Measurements from ENCODE around the gene GNAI2.
A peak's percentile ranks its signal among the peaks of the same experiment; 100 is the strongest.

GNAI2 gene

DNA sequence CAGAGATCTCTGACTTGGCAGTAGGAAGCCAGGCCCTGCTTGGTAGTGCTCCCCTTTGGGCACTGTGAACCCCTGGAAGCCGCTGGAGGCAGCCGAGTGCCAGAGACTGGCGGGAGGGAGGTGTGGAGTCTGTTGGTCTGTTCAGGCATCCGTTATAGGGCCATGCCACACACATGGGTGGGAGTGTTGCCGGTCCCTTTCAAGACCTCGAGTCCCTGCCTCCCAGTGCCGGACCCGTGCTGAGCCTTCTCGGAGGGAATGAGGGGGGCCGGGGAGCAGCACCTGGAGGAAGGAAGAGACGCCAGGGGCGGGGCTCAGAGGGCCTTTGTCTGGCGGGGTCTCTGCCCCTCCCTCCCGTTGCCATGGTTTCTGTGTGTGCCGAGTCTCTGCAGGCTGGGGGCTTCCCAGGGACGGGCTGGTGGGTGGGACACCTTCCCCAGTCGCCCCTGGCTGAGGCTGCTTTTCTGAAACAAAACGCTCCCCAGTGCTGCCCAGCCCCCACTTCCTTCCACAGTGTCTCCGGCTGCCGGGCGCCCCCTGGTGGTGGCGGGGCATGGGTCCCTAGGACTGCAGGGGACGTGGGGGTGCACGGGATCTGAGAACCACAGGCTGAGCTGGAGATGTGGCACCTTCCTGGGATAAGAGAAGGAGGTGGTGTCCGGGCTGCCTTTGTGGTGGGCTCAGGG, 10.0 kb downstream of the GNAI2 start:
- Histone ChIP-seq H3K27me3 (ENCODE audit: insufficient read depth, low read length) (no peaks in the 10 kb centered on the region), H3K36me3 (ENCODE audit: insufficient read depth, low read length) (peaks cover 29% of the 10 kb centered on the region), H3K9me3 (ENCODE audit: low read length) (no peaks in the 10 kb centered on the region), H3K4me1 (ENCODE audit: insufficient read depth, low read length) (peaks cover 48% of the 10 kb centered on the region), H2AFZ (ENCODE audit: low read depth, low read length) (no peak overlapping the region), H3K4me3 (ENCODE audit: low read length) (no peak overlapping the region)

DNA sequence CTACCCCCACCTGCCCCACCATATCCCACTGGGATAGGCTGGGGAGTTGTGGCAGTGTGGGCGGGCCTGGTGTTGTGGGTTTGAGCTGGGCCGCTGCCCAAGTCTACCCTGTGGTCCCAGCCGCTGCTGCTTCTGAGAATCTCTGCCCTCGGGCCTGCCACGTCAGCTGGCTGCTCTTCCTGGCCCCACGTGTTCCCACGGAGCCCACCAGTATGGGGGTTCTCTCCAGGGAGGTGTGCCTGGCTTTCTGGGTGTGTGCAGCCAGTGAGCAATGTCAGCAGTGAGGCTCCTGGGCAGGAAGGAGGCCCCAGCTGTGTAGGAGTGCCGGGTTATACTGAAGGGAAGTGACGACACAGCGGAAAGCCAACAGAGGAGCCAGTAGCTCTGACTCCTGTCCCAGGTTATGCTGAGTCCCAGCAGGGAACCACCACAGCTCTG, 10.5 kb downstream of the GNAI2 start:
- peak overlapping the region; percentile 3 for H3K4me3 ChIP-seq (ENCODE audit: low read length)
- H3K27me3 ChIP-seq (ENCODE audit: insufficient read depth, low read length), result no peaks in the 10 kb centered on the region
- H3K36me3 ChIP-seq (ENCODE audit: insufficient read depth, low read length), result peaks cover 35% of the 10 kb centered on the region
- no peaks in the 10 kb centered on the region for H3K9me3 ChIP-seq (ENCODE audit: low read length)
- H2AFZ ChIP-seq (ENCODE audit: low read depth, low read length), result no peak overlapping the region
- H3K4me1 ChIP-seq (ENCODE audit: insufficient read depth, low read length), result peaks cover 42% of the 10 kb centered on the region

DNA sequence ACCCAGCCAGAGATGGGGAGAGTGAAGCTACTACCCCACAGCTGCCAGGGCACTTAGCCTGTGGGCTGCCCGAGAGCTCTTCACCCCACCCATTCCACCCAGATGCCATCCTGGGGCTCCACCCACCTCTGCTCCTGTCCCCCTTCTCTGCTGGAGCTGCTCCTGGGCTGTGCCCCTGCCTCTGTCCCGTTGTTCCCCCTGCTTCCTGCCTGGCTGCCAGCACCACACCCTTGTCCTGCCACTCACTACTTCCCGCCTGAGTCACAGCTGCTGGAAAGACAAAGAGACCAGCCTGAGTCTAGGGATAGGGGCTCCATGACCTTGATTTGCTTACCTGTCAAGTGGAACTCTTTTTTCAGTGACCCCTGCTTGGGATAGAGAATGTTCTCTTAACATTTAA, 12.4 kb downstream of the GNAI2 start:
- peaks cover 46% of the 10 kb centered on the region for H3K36me3 ChIP-seq (ENCODE audit: insufficient read depth, low read length)
- H3K9me3 ChIP-seq (ENCODE audit: low read length), result no peaks in the 10 kb centered on the region
- H3K27me3 ChIP-seq (ENCODE audit: insufficient read depth, low read length), result no peaks in the 10 kb centered on the region
- peaks cover 27% of the 10 kb centered on the region for H3K4me1 ChIP-seq (ENCODE audit: insufficient read depth, low read length)
- H2AFZ ChIP-seq (ENCODE audit: low read depth, low read length), result no peak overlapping the region
- no peak overlapping the region for H3K4me3 ChIP-seq (ENCODE audit: low read length)

DNA sequence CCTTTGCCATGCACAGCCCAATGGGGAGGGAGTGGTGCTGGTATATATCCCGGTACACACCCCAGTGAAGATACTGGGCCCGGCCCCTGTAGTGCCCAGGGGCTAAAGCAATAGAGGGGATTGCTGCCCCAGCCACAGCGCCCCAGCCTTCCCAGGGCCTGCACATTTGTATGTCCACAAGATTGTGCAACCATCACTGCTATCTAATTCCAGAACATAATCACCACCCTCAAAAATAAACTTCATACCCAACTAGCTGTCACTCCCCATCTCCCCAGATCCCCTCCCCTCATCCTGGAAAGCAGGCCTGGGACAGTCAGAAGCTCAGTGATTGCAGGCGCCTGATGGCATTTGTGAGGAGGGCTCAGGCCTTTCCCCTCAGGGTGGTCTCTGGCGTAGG, 13.5 kb downstream of the GNAI2 start:
- Histone ChIP-seq H3K27me3 (ENCODE audit: insufficient read depth, low read length) (no peaks in the 10 kb centered on the region), H3K4me1 (ENCODE audit: insufficient read depth, low read length) (peaks cover 27% of the 10 kb centered on the region), H3K36me3 (ENCODE audit: insufficient read depth, low read length) (peaks cover 52% of the 10 kb centered on the region), H3K9me3 (ENCODE audit: low read length) (no peaks in the 10 kb centered on the region), H2AFZ (ENCODE audit: low read depth, low read length) (no peak overlapping the region), H3K4me3 (ENCODE audit: low read length) (no peak overlapping the region)

DNA sequence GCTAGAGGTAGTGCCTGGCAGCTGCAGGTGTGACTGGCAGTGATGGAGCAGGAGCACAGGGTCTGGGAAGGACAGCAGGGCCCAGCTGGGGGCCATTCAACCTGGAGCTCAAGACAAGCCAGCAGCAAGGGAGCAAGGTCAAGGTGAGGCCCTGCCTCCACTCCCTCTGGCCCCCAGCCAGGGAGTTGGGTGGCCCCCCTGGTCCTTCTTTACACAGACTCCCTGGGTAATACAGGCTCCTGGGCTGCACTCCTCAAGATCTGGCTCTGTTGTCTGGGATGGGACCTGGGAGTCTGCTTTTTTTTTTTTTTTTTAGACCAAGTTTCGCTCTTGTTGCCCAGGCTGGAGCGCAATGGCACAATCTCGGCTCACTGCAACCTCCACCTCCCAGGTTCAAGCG, 14.5 kb downstream of the GNAI2 start:
- H3K27me3 ChIP-seq (ENCODE audit: insufficient read depth, low read length), result no peaks in the 10 kb centered on the region
- H2AFZ ChIP-seq (ENCODE audit: low read depth, low read length), result no peak overlapping the region
- no peaks in the 10 kb centered on the region for H3K9me3 ChIP-seq (ENCODE audit: low read length)
- H3K4me3 ChIP-seq (ENCODE audit: low read length), result no peak overlapping the region
- H3K4me1 ChIP-seq (ENCODE audit: insufficient read depth, low read length), result peaks cover 23% of the 10 kb centered on the region
- peaks cover 61% of the 10 kb centered on the region for H3K36me3 ChIP-seq (ENCODE audit: insufficient read depth, low read length)

DNA sequence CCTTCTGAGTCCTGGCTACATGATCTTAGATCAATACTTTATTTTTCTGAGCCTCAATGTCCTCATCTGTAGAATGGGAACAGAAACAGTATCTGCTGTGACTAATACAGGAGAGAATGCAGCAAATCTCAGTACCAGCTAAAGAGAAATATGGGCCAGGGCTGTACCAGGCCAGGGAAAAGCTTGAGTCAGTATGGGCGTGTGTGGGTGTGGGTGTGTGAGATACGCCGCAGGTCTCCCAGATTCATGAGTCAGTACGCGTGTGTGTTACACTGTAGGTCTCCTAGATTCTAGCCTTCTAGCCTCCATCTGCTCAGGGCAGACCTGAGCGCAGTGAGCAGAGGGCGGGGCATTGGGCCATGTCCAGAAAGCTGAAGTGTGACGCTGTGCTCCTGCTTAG, 15.2 kb downstream of the GNAI2 start:
- Histone ChIP-seq H3K4me1 (ENCODE audit: insufficient read depth, low read length) (peaks cover 16% of the 10 kb centered on the region), H3K4me3 (ENCODE audit: low read length) (no peak overlapping the region), H3K9me3 (ENCODE audit: low read length) (no peaks in the 10 kb centered on the region), H2AFZ (ENCODE audit: low read depth, low read length) (no peak overlapping the region), H3K27me3 (ENCODE audit: insufficient read depth, low read length) (no peaks in the 10 kb centered on the region), H3K36me3 (ENCODE audit: insufficient read depth, low read length) (peaks cover 64% of the 10 kb centered on the region)

DNA sequence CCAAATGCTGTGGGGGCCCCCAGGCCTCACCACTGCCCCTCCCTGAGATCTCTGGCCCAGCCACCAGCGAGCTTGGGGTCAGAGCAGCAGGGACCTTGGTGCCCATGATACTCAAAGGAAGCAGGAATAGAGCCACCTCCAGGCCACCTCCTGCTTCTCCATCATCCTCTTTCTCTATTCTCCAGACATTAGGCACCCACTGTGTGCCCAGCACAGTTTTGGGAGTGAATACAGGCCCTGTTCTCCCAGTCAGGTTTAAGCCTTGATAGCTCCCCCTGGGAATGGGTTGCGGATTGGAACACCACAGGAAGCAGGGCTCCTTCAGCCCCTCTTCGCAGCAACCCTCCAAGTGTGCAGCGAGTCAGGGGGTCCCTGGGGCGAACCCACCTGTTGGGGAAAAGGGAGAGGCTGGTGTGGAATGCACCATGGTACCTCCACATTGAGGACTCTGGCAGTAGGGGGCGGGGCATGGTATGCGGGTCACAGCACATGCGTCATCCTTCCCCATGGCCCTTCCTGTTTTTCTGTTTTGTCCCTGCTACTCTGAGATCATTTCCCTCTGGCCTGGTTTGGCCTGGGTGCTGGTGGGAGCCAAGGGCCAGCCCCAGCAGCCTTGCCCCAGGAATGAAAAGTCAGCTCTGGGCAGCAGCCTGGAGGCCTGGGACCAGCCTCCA, 18.7 kb downstream of the GNAI2 start:
- H2AFZ ChIP-seq (ENCODE audit: low read depth, low read length), result no peak overlapping the region
- no peak overlapping the region for H3K4me3 ChIP-seq (ENCODE audit: low read length)
- no peaks in the 10 kb centered on the region for H3K9me3 ChIP-seq (ENCODE audit: low read length)
- peaks cover 27% of the 10 kb centered on the region for H3K4me1 ChIP-seq (ENCODE audit: insufficient read depth, low read length)
- no peaks in the 10 kb centered on the region for H3K27me3 ChIP-seq (ENCODE audit: insufficient read depth, low read length)
- peaks cover 73% of the 10 kb centered on the region for H3K36me3 ChIP-seq (ENCODE audit: insufficient read depth, low read length)

DNA sequence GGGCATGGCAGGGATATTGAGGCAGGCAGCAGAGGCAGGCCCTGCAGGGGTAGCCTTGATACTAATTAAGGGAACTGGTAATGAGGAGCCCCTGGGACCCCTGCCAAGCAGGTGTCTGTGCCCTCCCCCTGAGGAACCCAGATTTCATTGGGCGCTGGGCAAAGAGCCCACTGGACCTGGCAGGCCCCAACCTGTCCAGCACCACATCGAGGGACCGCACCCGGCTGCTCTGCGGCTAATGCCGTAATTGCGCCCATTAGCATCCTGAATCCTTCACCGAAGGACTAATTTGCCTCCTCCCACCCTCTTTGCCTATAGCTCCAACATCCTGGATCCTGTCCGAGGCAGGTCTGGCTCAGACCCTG, 19.2 kb downstream of the GNAI2 start:
- H3K27me3 ChIP-seq (ENCODE audit: insufficient read depth, low read length), result no peaks in the 10 kb centered on the region
- no peaks in the 10 kb centered on the region for H3K9me3 ChIP-seq (ENCODE audit: low read length)
- H3K36me3 ChIP-seq (ENCODE audit: insufficient read depth, low read length), result peaks cover 68% of the 10 kb centered on the region
- H3K4me3 ChIP-seq (ENCODE audit: low read length), result no peak overlapping the region
- peaks cover 28% of the 10 kb centered on the region for H3K4me1 ChIP-seq (ENCODE audit: insufficient read depth, low read length)
- no peak overlapping the region for H2AFZ ChIP-seq (ENCODE audit: low read depth, low read length)

DNA sequence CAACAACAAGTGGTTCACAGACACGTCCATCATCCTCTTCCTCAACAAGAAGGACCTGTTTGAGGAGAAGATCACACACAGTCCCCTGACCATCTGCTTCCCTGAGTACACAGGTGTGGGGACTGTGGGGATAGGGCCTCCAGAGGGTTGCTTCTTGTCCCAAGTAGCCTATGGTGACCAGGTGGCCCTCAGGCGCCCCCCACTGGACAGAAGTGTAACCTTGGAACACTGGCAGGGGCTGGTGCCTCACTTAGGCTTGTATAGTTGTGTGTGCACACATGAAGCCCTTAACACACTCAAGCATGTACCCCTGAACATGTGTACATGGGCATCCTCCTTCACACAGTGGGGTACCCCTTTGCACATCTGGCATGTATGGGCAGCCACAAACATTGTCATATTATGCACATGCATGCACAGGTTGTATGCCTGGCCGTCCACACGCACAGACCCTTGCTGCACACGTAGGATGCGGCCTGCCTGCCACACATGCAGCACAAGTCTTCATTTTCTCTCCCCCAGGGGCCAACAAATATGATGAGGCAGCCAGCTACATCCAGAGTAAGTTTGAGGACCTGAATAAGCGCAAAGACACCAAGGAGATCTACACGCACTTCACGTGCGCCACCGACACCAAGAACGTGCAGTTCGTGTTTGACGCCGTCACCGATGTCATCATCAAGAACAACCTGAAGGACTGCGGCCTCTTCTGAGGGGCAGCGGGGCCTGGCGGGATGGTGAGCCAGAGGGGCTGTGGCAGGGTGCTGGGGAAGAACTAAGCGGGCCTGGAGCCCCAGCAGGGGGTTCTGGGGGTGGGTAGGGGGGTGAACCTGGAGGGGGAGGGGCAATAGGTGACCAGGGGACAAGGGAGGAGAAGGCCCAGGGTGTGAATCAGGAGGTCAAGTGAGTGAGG, 21.2 kb downstream of the GNAI2 start:
- Histone ChIP-seq H3K27me3 (ENCODE audit: insufficient read depth, low read length) (no peaks in the 10 kb centered on the region), H3K4me1 (ENCODE audit: insufficient read depth, low read length) (peaks cover 41% of the 10 kb centered on the region), H3K36me3 (ENCODE audit: insufficient read depth, low read length) (peaks cover 53% of the 10 kb centered on the region), H3K4me3 (ENCODE audit: low read length) (no peak overlapping the region), H3K9me3 (ENCODE audit: low read length) (no peaks in the 10 kb centered on the region), H2AFZ (ENCODE audit: low read depth, low read length) (no peak overlapping the region)

DNA sequence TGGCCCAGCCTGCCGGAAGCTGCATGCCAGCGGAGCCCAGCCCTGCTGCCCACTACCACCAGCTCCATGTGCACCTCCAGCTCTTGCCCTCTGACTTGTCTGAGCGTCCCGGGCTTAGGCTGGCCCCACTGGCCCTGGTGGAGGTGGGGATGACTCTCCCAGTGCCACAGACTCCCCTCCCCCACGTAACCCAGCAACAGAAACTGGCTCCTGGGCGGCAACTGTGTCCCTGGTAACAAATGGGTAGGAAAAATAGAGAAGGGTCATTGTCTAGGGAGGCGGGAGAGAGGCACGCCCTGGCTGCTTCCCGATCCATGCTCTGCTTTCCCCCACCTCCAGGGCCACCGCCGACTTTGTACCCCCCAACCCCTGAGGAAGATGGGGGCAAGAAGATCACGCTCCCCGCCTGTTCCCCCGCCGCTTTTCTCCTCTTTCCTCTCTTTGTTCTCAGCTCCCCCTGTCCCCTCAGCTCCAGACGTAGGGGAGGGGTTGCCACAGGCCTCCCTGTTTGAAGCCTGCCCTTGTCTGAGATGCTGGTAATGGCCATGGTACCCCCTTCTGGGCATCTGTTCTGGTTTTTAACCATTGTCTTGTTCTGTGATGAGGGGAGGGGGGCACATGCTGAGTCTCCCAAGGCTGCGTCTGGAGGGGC, 22.2 kb downstream of the GNAI2 start:
- no peaks in the 10 kb centered on the region for H3K27me3 ChIP-seq (ENCODE audit: insufficient read depth, low read length)
- peaks cover 41% of the 10 kb centered on the region for H3K4me1 ChIP-seq (ENCODE audit: insufficient read depth, low read length)
- no peaks in the 10 kb centered on the region for H3K9me3 ChIP-seq (ENCODE audit: low read length)
- H2AFZ ChIP-seq (ENCODE audit: low read depth, low read length), result no peak overlapping the region
- peaks cover 44% of the 10 kb centered on the region for H3K36me3 ChIP-seq (ENCODE audit: insufficient read depth, low read length)
- H3K4me3 ChIP-seq (ENCODE audit: low read length), result no peak overlapping the region

DNA sequence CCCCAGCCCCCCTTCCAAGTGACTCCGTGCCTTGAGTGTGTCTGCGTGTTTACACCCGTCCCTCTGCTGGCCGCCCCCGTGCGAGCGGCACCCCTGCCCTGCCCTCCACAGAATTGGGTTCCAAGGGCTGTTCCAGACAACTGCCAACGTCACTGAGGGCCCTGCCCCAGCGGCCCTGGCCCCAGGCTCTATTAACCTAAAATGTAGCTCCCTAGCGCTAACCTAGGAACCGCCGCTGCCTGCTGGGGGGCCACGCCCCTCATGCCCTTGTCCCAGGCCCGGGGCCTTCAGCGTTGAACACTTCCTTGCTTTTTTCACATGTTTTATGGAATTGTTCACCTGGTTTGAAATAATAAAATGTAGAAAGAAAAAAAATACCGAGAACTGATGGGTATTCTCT, 23.0 kb downstream of the GNAI2 start:
- H3K4me1 ChIP-seq (ENCODE audit: insufficient read depth, low read length), result peaks cover 46% of the 10 kb centered on the region
- no peak overlapping the region for H2AFZ ChIP-seq (ENCODE audit: low read depth, low read length)
- H3K9me3 ChIP-seq (ENCODE audit: low read length), result no peaks in the 10 kb centered on the region
- no peaks in the 10 kb centered on the region for H3K27me3 ChIP-seq (ENCODE audit: insufficient read depth, low read length)
- H3K4me3 ChIP-seq (ENCODE audit: low read length), result no peak overlapping the region
- H3K36me3 ChIP-seq (ENCODE audit: insufficient read depth, low read length), result peaks cover 38% of the 10 kb centered on the region

DNA sequence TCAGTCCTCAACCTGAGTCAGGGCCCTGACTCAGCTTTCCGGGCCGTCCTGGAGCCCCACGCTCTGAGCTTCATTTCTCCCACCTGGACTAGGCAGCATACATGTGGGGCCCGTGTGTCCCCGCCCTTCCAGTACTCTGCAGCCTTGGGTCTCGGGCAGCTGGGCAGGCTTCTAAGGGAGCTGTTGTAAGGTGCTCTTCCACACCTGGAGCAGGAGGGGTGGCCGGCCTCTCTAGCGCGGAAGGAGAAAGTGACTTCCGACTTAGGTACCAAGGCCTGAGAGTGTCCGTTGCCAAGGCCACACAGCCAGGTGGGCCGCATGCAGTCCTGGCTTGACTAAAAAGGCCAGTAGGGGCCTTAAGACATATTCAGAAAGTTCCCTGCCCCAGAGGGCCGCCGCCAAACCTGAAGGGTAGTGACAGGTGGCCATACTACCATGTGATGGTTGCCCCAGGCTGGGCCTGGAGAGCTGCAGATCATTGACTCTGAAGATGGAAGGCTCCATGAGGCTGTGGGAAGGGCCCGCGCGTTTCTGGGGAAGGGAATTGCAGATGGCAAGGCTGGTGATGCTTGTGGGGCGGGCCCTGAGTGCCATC, 23.5 kb downstream of the GNAI2 start:
- Histone ChIP-seq H3K4me1 (ENCODE audit: insufficient read depth, low read length) (peaks cover 52% of the 10 kb centered on the region), H2AFZ (ENCODE audit: low read depth, low read length) (no peak overlapping the region), H3K9me3 (ENCODE audit: low read length) (no peaks in the 10 kb centered on the region), H3K36me3 (ENCODE audit: insufficient read depth, low read length) (peaks cover 32% of the 10 kb centered on the region), H3K27me3 (ENCODE audit: insufficient read depth, low read length) (no peaks in the 10 kb centered on the region), H3K4me3 (ENCODE audit: low read length) (no peak overlapping the region)

Measured in neuron (in vitro differentiated cells).